ENCODE data around the gene EXOC1. TPM values are rescaled to one million over a fixed set of nuclear protein-coding genes. Genes with fewer than 3 reads are reported as not detected.

Gene EXOC1
- total RNA-seq, 1 experiment from 2014 or later: 21.2 TPM

GRCh38 chr4:55920571-55920970 is 67.1 kb downstream of the EXOC1 start:
- H3K23me2 ChIP-seq (ENCODE audit: insufficient read length, low read depth, low read length, poor library complexity, severe bottlenecking): no peaks in the 10 kb centered on the region
- TF ChIP-seq CTCF (conservative IDR thresholded peaks at IDR 0.05): no peak
- no peaks in the 10 kb centered on the region for H3K4me1 ChIP-seq (ENCODE audit: insufficient read depth, low read length)
- no peak overlapping the region for H3K14ac ChIP-seq (ENCODE audit: insufficient read depth, low read length)
- no peak overlapping the region for H3K27ac ChIP-seq (ENCODE audit: insufficient read length, low read depth, low read length)
- H2BK20ac ChIP-seq (ENCODE audit: low read depth, low read length, poor library complexity, severe bottlenecking): no peak overlapping the region
- H3K9ac ChIP-seq (ENCODE audit: extremely low read depth, insufficient read length, low read length): no peak overlapping the region
- H4K8ac ChIP-seq (replicated peaks; ENCODE audit: insufficient read length, low read depth, low read length): no peak overlapping the region
- no peak overlapping the region for H2BK15ac ChIP-seq (ENCODE audit: low read depth, low read length)
- Mint-ChIP-seq H3K4me1 (peaks cover 5 to 7% of the 10 kb centered on the region in 2 experiments), H3K27me3 (ENCODE audit: low read depth) (peaks cover 1% of the 10 kb centered on the region; the same call in 1 of the 2 replicates), H3K4me3 (no peak overlapping the region), H3K9me3 (no peaks in the 10 kb centered on the region; a peak in 2 of 5 replicates), H3K36me3 (ENCODE audit: insufficient read depth in 1 of 3, low read depth in 3 of 3) (no peaks in the 10 kb centered on the region), H3K27ac (no peak overlapping the region)
- no peak overlapping the region for H4K91ac ChIP-seq (ENCODE audit: insufficient read length, low read depth, low read length)
- no peaks in the 10 kb centered on the region for H3K9me3 ChIP-seq (ENCODE audit: control insufficient read depth, low read depth, low read length)
- no peak overlapping the region for H3T11ph ChIP-seq (ENCODE audit: low read length)
- H3K18ac ChIP-seq (ENCODE audit: insufficient read length, low read depth, low read length): no peak overlapping the region
- H3K4ac ChIP-seq (ENCODE audit: low read depth, low read length): no peak overlapping the region
- no peak overlapping the region for H3K23ac ChIP-seq (ENCODE audit: insufficient read length, low read depth, low read length)
- H3K79me1 ChIP-seq (ENCODE audit: insufficient read depth, low read depth, low read length, poor library complexity, severe bottlenecking): no peaks in the 10 kb centered on the region
- no peak overlapping the region for H2BK5ac ChIP-seq (ENCODE audit: insufficient read length, low read length)
- no peaks in the 10 kb centered on the region for H4K20me1 ChIP-seq (ENCODE audit: control insufficient read depth, insufficient read depth, insufficient read length)
- no peak overlapping the region for H3K4me2 ChIP-seq (ENCODE audit: insufficient read depth, insufficient read length, low read length)
- no peaks in the 10 kb centered on the region for H3K79me2 ChIP-seq (ENCODE audit: insufficient read depth, low read length)
- no peak overlapping the region for H2AFZ ChIP-seq (ENCODE audit: low read length)
- no peak overlapping the region for H2BK120ac ChIP-seq (ENCODE audit: low read depth, low read length, poor library complexity, severe bottlenecking)
- H2BK12ac ChIP-seq (ENCODE audit: insufficient read length, low read depth, low read length): no peak overlapping the region
- DNase-seq: no peak
- no peak overlapping the region for H2AK5ac ChIP-seq (ENCODE audit: insufficient read length, low read length)
- H3K27me3 ChIP-seq (ENCODE audit: insufficient read depth, low read length): no peaks in the 10 kb centered on the region
- no peak overlapping the region for H3K56ac ChIP-seq (ENCODE audit: insufficient read length, low read depth, low read length)
- no peak overlapping the region for H4K5ac ChIP-seq (ENCODE audit: insufficient read length, low read depth, low read length)
- WGBS (ENCODE audit: extremely low coverage, insufficient read length, low lambda C conversion rate): no CpG with 5 or more reads among the region's 5 CpGs
